ENCODE measurements around the gene C2CD4C.
"Not testable (repeated sequence)": the region's sequence is repeated elsewhere in the genome, so short reads cannot be mapped to it uniquely, and the experiment has no call there.

The C2CD4C gene

GRCh38 chr19:364496-365287 lies 44.3 kb downstream of the C2CD4C start:
- DNase-seq (ENCODE audit: low spot score), result no peak

- DNase-seq (ENCODE audit: low spot score), result no peak
Measured at GRCh38 chr19:362683-363082, 46.3 kb downstream of the C2CD4C start.

- DNase-seq (ENCODE audit: low spot score), result no peak
Measured at GRCh38 chr19:362154-362553, 46.8 kb downstream of the C2CD4C start.

- DNase-seq (ENCODE audit: low spot score), result no peak
Measured at GRCh38 chr19:359653-359925, 49.4 kb downstream of the C2CD4C start.

GRCh38 chr19:355536-355935 lies 53.4 kb downstream of the C2CD4C start:
- DNase-seq (ENCODE audit: low spot score), result not testable (repeated sequence)
